Measurements from ENCODE around the gene SURF4. TPM values are rescaled to one million over a fixed set of nuclear protein-coding genes. Genes with fewer than 3 reads are reported as not detected.

SURF4 gene
- total and polyA plus RNA-seq, 2 of the 13 experiments (the other 11 are each of a cell fraction or from before 2014, with no cell fraction given), result 220 to 265 TPM

GRCh38 chr9:133394687-133395271 is 18.9 kb upstream of the SURF4 start (continued):
- TF ChIP-seq PAXIP1 (CRISPR knock-in tag; conservative IDR thresholded peaks at IDR 0.05), result peak; percentile 84
- peak; percentile 86; the same call in 1 of the 2 replicates for TF ChIP-seq ZNF768 (CRISPR knock-in tag; IDR thresholded peaks at IDR 0.05)
- 0 out of 2 replicates have a peak, but pooled peaks have one; percentile 5 for TF ChIP-seq HNF4G (IDR thresholded peaks at IDR 0.05; ENCODE audit: borderline replicate concordance, low read depth, low read length)
- no peak for TF ChIP-seq HNF4G (CRISPR knock-in tag; IDR thresholded peaks at IDR 0.05; ENCODE audit: borderline replicate concordance, low read depth)
- peak; percentile 78 for TF ChIP-seq ZSCAN25 (CRISPR knock-in tag; IDR thresholded peaks at IDR 0.05)
- peak; percentile 34 for TF ChIP-seq STAG1 (CRISPR knock-in tag; IDR thresholded peaks at IDR 0.05)
- peak; percentile 18; the same call in 1 of the 2 replicates for TF ChIP-seq ARID5B (CRISPR knock-in tag; IDR thresholded peaks at IDR 0.05)
- TF ChIP-seq NCOA2 (CRISPR knock-in tag; IDR thresholded peaks at IDR 0.05), result peak; percentile 38; the same call in 1 of the 2 replicates
- no peak for TF ChIP-seq SOX13 (IDR thresholded peaks at IDR 0.05)
- peak in 1 of 2 experiments; percentile 32; a peak in 1 of 4 replicates for TF ChIP-seq SOX13 (CRISPR knock-in tag; conservative IDR thresholded peaks at IDR 0.05 in 1 of 2, IDR thresholded peaks at IDR 0.05 in 1 of 2)
- TF ChIP-seq SRY (CRISPR knock-in tag; IDR thresholded peaks at IDR 0.05), result no peak
- TF ChIP-seq KDM2A (CRISPR knock-in tag; IDR thresholded peaks at IDR 0.05; ENCODE audit: borderline replicate concordance, low read depth), result peak; percentile 75; the same call in 1 of the 2 replicates
- no peak for TF ChIP-seq SATB2 (CRISPR knock-in tag; IDR thresholded peaks at IDR 0.05)
- TF ChIP-seq ZFP91 (CRISPR knock-in tag; IDR thresholded peaks at IDR 0.05; ENCODE audit: borderline replicate concordance), result peak; percentile 73; the same call in 1 of the 2 replicates
- TF ChIP-seq ZNF563 (CRISPR knock-in tag; IDR thresholded peaks at IDR 0.05), result no peak
- TF ChIP-seq ZNF660 (CRISPR knock-in tag; IDR thresholded peaks at IDR 0.05; ENCODE audit: borderline replicate concordance, low read depth), result no peak
- TF ChIP-seq RARA (CRISPR knock-in tag; IDR thresholded peaks at IDR 0.05), result peak; percentile 28; the same call in 1 of the 2 replicates
- TF ChIP-seq JARID2 (CRISPR knock-in tag; IDR thresholded peaks at IDR 0.05; ENCODE audit: insufficient replicate concordance), result no peak
